GM12874 (cell line): ENCODE data around the gene LPCAT1.

ENCODE experiments used
- CTCF ChIP-seq: IDR thresholded peaks from 2 replicates; pipeline ENCODE4 v1.5.1; 2011; ENCODE audit warnings: low read depth, mild to moderate bottlenecking, control low read depth, low read length, moderate library complexity; ENCODE audit not compliant: insufficient read depth

The LPCAT1 gene

GRCh38 chr5:1507457-1507856, 16.3 kb downstream of the LPCAT1 start:
- TF ChIP-seq CTCF = no peak

- no peak for TF ChIP-seq CTCF
Observed at GRCh38 chr5:1507014-1507375, 16.8 kb downstream of the LPCAT1 start.

- TF ChIP-seq CTCF = no peak
Observed at GRCh38 chr5:1506242-1507013, 17.3 kb downstream of the LPCAT1 start.

GRCh38 chr5:1505506-1506241, 18.1 kb downstream of the LPCAT1 start:
- TF ChIP-seq CTCF = no peak

- TF ChIP-seq CTCF = no peak
Observed at GRCh38 chr5:1504617-1505016, 19.1 kb downstream of the LPCAT1 start.

GRCh38 chr5:1504069-1504595, 19.6 kb downstream of the LPCAT1 start:
- no peak for TF ChIP-seq CTCF

- TF ChIP-seq CTCF = no peak
Observed at GRCh38 chr5:1503241-1504068, 20.3 kb downstream of the LPCAT1 start.
